GM06990 (cell line): Measurements from ENCODE around the gene ORAI2.
"Not testable (repeated sequence)": the region's sequence is repeated elsewhere in the genome, so short reads cannot be mapped to it uniquely, and the experiment has no call there.

Source experiments
- DNase-seq: peaks from one replicate; pipeline ENCODE4 v3.0.0-alpha.2; 2011; ENCODE audit not compliant: insufficient read length; ENCODE audit errors: extremely low read depth
- H3K27me3 ChIP-seq: replicated peaks from 2 replicates; pipeline ENCODE4 v1.6.0; 2011; ENCODE audit warnings: low read length; ENCODE audit not compliant: control insufficient read depth, insufficient read depth
- H3K36me3 ChIP-seq: 2 replicates; pipeline ENCODE4 v1.5.1; 2011; ENCODE audit warnings: low read length; ENCODE audit not compliant: control insufficient read depth, insufficient read depth
- H3K4me3 ChIP-seq: replicated peaks from 2 replicates; pipeline ENCODE4 v1.5.1; 2011; ENCODE audit warnings: low read depth, mild to moderate bottlenecking, control low read depth, low read length
- TF ChIP-seq, protein P1 (sequence below): IDR thresholded peaks from 2 replicates; pipeline ENCODE4 v1.5.1; 2011; ENCODE audit warnings: low read length, control low read depth, mild to moderate bottlenecking, inconsistent platforms; ENCODE audit not compliant: insufficient read depth, poor library complexity, severe bottlenecking

Gene ORAI2

DNA sequence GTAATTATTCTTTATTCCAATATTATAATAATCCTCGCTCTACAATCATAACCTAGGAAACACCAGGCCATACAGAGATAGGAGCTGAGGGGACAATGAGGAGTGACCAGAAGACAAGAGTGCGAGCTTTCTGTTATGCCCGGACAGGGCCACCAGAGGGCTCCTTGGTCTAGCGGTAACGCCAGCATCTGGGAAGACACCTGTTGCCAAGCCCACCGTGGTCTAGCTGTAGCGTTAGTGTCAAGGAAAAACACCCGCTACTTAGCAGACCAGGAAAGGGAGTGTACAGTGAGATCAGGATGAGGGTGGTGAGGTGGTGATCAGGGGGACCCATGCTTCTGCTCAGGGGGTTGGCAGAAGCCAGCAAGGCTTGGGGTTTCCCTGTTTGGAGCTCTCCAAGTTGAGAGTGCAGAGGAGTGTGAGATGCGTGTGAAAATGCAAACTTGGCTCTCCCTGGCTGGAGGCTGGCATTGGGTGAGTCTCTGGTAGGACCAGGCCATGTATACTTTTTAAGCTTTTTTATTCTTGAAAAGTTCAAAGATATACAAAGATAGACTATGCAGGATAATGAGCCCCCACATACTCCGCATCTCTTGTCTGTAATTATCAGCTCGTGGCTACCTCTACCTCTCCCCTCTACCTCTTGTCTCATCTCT is 46.7 kb downstream of the ORAI2 start:
- not testable (repeated sequence) for DNase-seq, H3K4me3 ChIP-seq, H3K36me3 ChIP-seq, H3K27me3 ChIP-seq
- TF ChIP-seq, protein P1, sequence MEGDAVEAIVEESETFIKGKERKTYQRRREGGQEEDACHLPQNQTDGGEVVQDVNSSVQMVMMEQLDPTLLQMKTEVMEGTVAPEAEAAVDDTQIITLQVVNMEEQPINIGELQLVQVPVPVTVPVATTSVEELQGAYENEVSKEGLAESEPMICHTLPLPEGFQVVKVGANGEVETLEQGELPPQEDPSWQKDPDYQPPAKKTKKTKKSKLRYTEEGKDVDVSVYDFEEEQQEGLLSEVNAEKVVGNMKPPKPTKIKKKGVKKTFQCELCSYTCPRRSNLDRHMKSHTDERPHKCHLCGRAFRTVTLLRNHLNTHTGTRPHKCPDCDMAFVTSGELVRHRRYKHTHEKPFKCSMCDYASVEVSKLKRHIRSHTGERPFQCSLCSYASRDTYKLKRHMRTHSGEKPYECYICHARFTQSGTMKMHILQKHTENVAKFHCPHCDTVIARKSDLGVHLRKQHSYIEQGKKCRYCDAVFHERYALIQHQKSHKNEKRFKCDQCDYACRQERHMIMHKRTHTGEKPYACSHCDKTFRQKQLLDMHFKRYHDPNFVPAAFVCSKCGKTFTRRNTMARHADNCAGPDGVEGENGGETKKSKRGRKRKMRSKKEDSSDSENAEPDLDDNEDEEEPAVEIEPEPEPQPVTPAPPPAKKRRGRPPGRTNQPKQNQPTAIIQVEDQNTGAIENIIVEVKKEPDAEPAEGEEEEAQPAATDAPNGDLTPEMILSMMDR, result peak; percentile 44

DNA sequence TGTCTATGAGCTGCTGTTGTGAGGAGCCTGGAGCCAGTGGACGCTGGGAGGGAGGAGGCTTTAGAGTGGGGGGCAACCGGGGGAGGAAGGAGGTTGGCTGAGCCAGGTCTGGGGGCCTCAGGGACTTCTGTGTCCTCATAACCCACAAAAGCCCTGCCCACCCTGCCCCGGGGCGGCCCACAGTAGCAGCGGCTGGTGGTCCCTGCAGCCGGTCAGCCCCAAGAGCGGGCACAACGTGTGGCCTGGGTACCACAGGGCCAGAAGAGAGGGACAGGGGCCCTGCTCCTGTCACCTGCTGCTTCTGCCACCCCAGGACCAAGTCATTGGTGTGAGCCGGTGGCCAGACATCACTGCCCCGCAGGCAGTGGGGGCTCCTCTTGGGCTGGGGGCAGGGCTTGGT is 48.6 kb downstream of the ORAI2 start:
- H3K27me3 ChIP-seq, DNase-seq, H3K36me3 ChIP-seq, H3K4me3 ChIP-seq: not testable (repeated sequence)

DNA sequence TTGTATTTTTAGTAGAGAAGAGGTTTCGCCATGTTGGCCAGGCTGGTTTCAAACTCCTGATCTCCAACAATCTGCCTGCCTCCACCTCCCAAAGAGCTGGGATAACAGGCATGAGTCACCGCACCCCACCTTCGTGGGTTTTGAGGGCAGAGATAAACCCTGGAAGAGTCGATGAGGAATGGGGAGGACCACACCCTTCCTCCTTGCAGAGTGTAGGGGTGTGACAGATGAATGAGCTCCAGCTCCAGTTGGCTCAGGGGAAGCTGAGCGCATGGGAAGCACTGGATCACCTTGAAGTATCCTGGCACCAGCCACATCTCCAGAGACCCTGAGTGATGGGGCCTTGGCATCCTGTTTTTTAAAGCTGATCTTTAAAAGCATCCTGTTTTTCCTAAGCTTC is 50.9 kb downstream of the ORAI2 start:
- not testable (repeated sequence) for H3K36me3 ChIP-seq, H3K27me3 ChIP-seq, H3K4me3 ChIP-seq, DNase-seq

DNA sequence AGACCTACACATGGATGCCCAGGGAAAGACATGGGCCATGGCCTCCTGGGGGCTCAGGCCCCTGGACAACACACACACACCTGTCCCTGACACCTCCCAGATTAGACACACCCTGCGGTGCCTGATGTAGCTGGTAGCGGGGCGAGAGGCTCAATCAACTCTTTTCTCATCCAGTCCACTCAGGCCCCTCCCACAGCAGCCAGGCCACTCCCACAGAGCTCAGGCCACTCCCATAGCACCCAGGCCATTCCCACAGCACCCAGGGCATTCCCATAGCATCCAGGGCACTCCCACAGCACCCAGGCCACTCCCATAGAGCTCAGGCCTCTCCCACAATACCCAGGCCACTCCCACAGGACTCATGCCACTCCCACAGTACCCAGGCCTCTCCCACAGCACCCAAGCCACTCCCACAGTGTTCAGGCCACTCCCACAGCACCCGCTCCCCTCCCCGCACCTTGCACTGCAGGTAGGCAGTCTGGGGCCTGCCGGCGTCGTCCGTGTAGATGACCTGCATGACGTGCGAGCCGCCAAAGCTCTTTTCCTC is 57.2 kb downstream of the ORAI2 start:
- not testable (repeated sequence) for H3K36me3 ChIP-seq, DNase-seq, H3K27me3 ChIP-seq, H3K4me3 ChIP-seq

DNA sequence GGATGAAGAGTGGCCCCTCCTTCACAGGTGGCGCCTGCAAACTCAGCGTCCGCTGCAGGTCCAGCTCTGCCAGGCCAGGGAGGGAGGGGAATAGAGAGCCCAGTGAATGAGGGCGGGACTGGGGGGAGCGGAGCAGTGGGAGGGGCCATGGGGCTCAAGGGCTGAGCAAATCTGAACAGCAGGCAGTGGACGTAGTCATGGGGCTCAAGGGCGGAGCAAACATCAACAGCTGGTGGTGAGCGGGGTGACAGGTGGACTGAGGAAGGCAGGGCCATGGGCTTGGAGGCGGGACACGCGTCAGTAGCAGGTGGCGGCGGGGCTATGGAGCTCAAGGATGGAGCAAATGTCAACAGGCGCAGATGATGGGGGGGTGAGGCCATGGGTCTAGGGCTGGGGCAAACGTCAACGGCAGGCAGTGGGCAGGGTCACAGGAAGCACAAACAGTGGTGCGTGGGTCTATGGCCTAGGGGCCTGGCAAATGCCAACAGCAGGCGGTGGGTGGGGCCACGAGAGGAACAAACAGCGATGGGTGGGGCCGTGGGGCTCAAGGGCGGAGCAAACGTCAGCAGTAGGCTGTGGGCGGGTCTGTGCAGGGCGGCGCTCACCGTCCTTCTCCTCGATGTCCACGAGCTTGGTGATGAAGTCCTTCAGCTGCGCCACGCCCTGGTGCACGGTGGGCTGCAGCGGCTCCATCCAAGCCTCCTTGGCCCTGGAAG is 60.0 kb downstream of the ORAI2 start:
- H3K27me3 ChIP-seq, H3K4me3 ChIP-seq, H3K36me3 ChIP-seq, DNase-seq: not testable (repeated sequence)

DNA sequence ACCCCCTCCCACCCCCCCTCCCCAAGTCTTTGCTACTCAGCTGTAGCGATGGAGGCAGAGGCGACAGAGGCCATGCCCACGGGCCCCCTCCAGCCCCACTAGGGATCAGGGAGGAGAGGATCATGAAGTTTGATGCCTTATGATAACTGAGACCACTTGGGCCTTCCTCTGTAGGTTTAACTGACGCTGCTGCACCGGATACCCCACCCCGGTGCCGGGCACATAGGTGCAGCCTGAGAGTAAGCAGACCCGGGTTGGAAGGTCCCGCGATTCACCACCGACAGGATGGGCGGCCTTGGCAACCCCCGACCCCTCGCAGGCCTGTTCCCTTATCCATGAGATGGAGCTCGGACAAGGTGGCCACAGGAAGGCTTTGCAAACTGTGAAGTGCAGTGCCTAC is 60.7 kb downstream of the ORAI2 start:
- not testable (repeated sequence) for H3K27me3 ChIP-seq, H3K4me3 ChIP-seq, DNase-seq, H3K36me3 ChIP-seq

DNA sequence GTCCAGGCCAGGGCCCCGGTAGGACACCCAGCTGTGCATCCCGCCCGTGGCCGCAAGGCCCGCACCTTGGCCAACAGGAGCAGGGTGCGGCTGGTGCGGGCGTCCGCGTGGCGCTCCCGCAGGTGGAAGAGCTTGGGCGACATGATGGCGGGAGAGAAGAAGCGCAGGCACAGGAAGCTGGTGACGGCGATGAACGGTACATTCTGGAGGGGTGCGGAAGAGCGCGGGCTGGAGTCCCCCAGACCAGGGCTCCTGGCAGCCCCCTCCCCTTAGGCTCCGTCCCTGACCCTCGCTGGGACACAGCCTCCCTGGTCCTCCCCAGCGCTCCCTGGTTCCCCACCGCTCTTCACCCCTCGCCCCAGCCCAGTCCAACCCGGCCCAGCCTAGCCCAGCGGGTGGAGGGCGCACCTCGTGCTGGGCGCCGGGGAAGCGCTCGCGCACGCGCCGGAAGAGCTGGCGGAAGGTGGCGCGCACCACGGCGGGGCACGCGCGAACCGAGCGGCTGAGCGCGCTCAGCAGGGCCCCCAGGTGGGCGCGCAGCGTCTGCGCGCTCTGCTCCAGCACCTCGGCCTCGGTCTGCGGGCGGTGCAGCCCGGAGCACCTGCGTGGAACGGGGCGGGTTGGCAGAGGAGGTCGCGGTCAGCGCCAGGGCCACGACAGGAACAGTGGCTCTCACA is 61.2 kb downstream of the ORAI2 start:
- H3K27me3 ChIP-seq, result not testable (repeated sequence)

DNA sequence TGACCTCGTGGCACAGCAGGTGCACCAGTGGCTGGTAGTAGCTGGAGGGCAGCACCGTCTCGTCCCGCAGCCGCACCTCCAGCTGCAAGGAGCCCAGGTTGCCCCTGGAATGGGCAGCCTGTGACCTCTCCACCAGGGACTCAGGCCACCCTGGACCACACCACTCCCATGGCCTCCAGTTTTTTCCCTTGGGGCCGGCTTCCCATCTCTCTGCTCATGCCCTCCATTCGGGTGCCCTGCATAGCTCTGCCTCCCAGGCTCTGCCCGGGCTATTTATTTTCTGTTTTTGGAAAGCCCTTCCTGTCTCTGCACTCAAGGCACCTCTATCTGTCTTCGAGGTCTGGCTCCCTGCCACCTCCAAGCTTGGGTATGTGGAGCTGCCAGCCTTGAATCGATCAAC is 63.5 kb downstream of the ORAI2 start:
- H3K4me3 ChIP-seq, H3K36me3 ChIP-seq, DNase-seq, H3K27me3 ChIP-seq: not testable (repeated sequence)

More for the DNA sequence above, 61.2 kb downstream of the ORAI2 start:
- H3K36me3 ChIP-seq, DNase-seq, H3K4me3 ChIP-seq: not testable (repeated sequence)

DNA sequence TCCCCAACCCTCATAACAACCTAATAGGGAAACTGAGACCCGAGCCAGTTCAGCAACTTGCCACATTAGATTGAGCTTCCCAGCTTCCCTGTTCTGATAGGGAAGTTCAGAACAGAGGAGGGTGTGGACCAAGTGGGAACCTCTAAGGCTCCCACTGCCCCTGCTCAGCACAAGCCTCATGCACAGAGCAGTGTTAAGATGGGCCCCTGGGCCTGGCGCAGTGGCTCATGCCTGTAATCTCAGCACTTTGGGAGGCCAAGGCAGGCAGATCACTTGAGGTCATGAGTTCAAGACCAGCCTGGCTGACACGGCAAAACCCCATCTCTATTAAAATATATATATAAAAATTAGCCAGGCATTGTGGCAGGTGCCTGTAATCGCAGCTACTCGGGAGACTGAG is 63.9 kb downstream of the ORAI2 start:
- not testable (repeated sequence) for DNase-seq, H3K36me3 ChIP-seq, H3K4me3 ChIP-seq, H3K27me3 ChIP-seq

DNA sequence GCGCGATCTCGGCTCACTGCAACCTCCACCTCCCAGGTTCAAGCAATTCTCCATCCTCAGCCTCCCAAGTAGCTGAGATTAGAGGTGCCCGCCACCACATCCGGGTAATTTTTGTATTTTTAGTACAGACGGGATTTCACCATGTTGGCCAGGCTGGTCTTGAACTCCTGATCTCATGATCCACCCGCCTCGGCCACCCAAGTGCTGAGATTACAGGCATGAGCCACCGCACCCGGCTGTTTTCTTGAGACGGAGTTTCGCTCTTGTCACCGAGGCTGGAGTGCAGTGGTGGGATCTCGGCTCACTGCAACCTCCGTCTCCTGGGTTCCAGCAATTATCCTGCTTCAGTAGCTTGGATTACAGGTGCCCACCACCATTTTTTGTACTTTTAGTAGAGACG is 64.9 kb downstream of the ORAI2 start:
- not testable (repeated sequence) for H3K27me3 ChIP-seq, H3K36me3 ChIP-seq, DNase-seq, H3K4me3 ChIP-seq

DNA sequence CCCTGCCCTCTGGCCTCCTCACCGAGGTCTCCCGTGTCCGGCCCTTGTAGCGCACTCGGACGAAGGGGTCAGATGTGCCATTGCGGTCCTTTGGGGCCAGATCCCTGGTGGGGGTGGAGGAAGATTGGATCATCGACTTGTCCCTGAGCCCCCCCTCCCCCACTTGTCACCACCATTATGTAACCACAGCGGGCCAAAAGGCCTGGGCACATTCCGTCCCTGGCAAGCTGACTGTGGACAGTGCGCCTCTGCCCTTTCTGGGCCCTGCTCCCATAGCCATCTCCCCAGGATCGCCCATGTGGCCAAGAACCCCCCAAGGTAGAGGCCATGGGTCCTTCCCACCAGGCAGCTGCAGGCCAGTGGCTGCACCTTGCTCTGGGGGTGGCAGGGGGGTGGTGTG is 69.8 kb downstream of the ORAI2 start:
- not testable (repeated sequence) for DNase-seq, H3K27me3 ChIP-seq, H3K36me3 ChIP-seq, H3K4me3 ChIP-seq

DNA sequence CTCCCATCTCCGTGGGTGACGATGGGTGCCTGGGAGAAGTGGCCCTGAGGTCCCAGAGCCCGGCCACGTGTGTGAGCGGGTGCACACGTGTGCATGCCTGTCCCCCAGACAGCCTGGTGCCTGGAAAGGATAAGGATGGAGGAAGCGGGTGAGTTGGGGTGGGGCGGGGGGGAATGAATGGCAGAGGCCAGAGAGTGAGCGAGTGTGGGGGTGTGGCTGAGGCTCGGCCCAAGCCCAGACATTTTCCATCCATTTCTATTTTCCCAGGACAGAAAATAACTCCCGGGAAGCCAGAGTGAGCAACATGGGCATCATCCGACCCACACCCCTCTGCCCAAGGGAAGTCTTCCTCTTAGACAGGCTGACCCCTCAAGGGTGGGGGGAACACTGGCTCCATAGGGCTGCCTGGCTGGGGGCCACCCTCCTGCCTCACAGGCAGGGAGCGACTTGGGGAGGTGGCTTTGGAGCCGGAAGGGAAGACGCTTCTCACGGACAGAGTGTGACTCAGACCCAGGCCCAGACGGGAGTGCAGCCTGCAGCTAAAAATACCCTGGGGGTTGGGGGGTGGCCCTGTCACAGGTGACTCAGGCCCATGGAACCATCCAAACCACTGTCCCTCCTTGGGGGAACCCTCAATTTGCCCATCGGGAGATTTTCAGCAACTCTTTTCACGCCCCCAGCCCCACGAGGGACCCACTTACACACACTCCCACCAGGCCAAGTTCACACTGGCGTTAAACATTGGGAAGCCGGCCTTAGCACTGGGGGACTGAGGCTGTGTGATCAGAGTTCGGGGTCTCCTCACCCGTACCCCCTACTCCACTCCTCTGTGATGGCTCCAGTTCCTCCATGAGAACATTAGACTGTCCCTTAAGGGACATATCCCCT is 72.2 kb downstream of the ORAI2 start:
- not testable (repeated sequence) for DNase-seq, H3K36me3 ChIP-seq, H3K27me3 ChIP-seq, H3K4me3 ChIP-seq
